Left ventricle myocardium inferior (tissue), 1 donor: ENCODE data around the gene CCDC106. TPM values are rescaled to one million over a fixed set of nuclear protein-coding genes. Genes with fewer than 3 reads are reported as not detected.

Experiments
- DNase-seq: peaks from one replicate; pipeline ENCODE4 v3.0.0-alpha.2; 2020
- H3K27ac ChIP-seq: fragments of 200-600 bp; replicated peaks from 2 replicates; pipeline ENCODE4 v1.8.0; 2021
- H3K27me3 ChIP-seq: fragments of 200-600 bp; 2 replicates; pipeline ENCODE4 v1.8.0; 2021; ENCODE audit warnings: low read depth
- H3K36me3 ChIP-seq: fragments of 200-600 bp; 2 replicates; pipeline ENCODE4 v1.8.0; 2021
- H3K4me1 ChIP-seq: fragments of 200-600 bp; 2 replicates; pipeline ENCODE4 v1.8.0; 2021
- H3K4me3 ChIP-seq: fragments of 200-600 bp; 2 replicates; pipeline ENCODE4 v1.8.0; 2021; ENCODE audit warnings: mild to moderate bottlenecking, moderate library complexity
- H3K9me3 ChIP-seq: fragments of 200-600 bp; replicated peaks from 2 replicates; pipeline ENCODE4 v1.8.0; 2021
- intact Hi-C: fragments of 100-400 bp; cut with micrococcal nuclease; formaldehyde crosslinking; loops from one replicate; pipeline ENCODE4 v1.11.0; 2022
- total RNA-seq: library from RNA; stranded (reverse); fragmentation: NEBNext Ultra II Directional; extraction: Animal tissue kit (Norgen Biotek cat#: 25700); gene quantifications from one replicate; pipeline ENCODE4 v1.2.1, GENCODE V29; 2021
- TF ChIP-seq, protein P1 (sequence below): fragments of 200-600 bp; IDR thresholded peaks from 2 replicates; pipeline ENCODE4 v1.8.0; 2021; ENCODE audit warnings: antibody characterized with exemption, mild to moderate bottlenecking, borderline replicate concordance
- donor health status: DM: no; HTN: yes; CAD: no; lungs with severe emphysema.

Gene CCDC106
- total RNA-seq, 1 donor from 2014 or later = 14.6 TPM

DNA sequence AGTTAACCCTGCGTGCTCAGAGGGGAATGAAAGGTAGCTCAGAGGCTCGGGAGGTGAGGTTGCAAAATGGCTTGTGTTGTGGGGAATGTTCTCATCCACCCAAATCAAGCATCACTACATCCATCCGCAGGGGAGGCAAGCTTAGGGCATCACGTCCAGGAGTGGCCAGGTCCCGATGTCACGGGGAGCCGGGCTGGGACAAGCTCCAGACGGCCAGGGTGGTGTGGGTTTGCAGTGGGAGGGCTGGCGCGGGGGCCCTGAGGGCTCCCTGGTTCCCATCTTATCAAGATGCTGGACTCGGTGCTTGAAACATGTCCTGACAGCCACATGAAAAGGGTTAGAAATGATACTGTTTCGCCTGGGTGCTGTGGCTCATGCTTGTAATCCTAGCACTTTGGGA lies 52.8 kb downstream of the CCDC106 start:
- no peaks in the 10 kb centered on the region for H3K9me3 ChIP-seq
- TF ChIP-seq, protein P1, sequence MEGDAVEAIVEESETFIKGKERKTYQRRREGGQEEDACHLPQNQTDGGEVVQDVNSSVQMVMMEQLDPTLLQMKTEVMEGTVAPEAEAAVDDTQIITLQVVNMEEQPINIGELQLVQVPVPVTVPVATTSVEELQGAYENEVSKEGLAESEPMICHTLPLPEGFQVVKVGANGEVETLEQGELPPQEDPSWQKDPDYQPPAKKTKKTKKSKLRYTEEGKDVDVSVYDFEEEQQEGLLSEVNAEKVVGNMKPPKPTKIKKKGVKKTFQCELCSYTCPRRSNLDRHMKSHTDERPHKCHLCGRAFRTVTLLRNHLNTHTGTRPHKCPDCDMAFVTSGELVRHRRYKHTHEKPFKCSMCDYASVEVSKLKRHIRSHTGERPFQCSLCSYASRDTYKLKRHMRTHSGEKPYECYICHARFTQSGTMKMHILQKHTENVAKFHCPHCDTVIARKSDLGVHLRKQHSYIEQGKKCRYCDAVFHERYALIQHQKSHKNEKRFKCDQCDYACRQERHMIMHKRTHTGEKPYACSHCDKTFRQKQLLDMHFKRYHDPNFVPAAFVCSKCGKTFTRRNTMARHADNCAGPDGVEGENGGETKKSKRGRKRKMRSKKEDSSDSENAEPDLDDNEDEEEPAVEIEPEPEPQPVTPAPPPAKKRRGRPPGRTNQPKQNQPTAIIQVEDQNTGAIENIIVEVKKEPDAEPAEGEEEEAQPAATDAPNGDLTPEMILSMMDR = no peak
- no peaks in the 10 kb centered on the region for H3K27me3 ChIP-seq
- H3K4me1 ChIP-seq = no peaks in the 10 kb centered on the region
- no peak for DNase-seq
- H3K27ac ChIP-seq = no peak overlapping the region
- intact Hi-C loops = no loop called here
- no peak overlapping the region for H3K4me3 ChIP-seq
- peaks cover 47% of the 10 kb centered on the region for H3K36me3 ChIP-seq

DNA sequence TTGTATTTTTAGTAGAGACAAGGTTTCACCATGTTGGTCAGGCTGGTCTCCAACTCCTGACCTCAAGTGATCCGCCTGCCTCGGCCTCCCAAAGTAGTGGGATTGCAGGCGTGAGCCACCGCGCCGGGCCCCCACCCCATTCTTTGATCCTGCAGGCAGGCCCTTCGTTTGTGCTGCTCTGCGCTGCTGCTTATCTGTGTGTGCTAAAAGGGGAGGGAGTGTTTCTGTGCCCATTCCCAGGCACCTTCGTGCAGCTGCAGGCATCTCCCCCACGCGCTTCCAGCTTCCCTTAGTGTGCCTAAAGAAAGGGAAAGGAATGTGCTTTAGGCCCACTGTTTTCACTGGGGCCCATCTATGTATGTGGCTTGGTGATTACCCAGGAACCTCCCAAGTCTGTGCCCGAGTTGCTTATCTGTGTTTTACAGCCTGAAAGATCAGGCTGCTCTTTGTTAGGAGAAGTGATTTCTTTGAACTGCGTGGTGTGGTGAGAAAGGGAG lies 54.2 kb downstream of the CCDC106 start:
- intact Hi-C loops = no loop called here
- peaks cover 33% of the 10 kb centered on the region for H3K36me3 ChIP-seq
- TF ChIP-seq, protein P1 = no peak

More for the DNA sequence above, 54.2 kb downstream of the CCDC106 start:
- H3K27me3 ChIP-seq = no peaks in the 10 kb centered on the region
- no peak for DNase-seq
- H3K4me1 ChIP-seq = no peaks in the 10 kb centered on the region
- no peaks in the 10 kb centered on the region for H3K9me3 ChIP-seq
- no peak overlapping the region for H3K27ac ChIP-seq
- no peak overlapping the region for H3K4me3 ChIP-seq

Other genes with a start within 250 kb of the CCDC106 start
- gene UBE2S, start 240.4 kb upstream of the CCDC106 start, total RNA-seq = 33.2 TPM
- not detected for gene SHISA7, start 204.9 kb upstream of the CCDC106 start, total RNA-seq
- 52.6 TPM for gene ISOC2, start 186.6 kb upstream of the CCDC106 start, total RNA-seq
- not detected for gene C19orf85, start 183.5 kb upstream of the CCDC106 start, total RNA-seq
- gene ZNF628, start 171.6 kb upstream of the CCDC106 start, total RNA-seq = 5.4 TPM
- gene NAT14, start 163.0 kb upstream of the CCDC106 start, total RNA-seq = 5.2 TPM
- 3.7 TPM for gene SSC5D, start 159.8 kb upstream of the CCDC106 start, total RNA-seq
- gene SBK2, start 111.1 kb upstream of the CCDC106 start, total RNA-seq = 6.5 TPM
- 21.1 TPM for gene SBK3, start 102.7 kb upstream of the CCDC106 start, total RNA-seq
- 11.5 TPM for gene ZNF579, start 67.4 kb upstream of the CCDC106 start, total RNA-seq
- gene FIZ1, start 48.7 kb upstream of the CCDC106 start, total RNA-seq = 16.0 TPM
- gene ZNF524, start 47.9 kb upstream of the CCDC106 start, total RNA-seq = 15.6 TPM
- 17.0 TPM for gene ZNF865, start 42.6 kb upstream of the CCDC106 start, total RNA-seq
- gene ZNF784, start 23.6 kb upstream of the CCDC106 start, total RNA-seq = 13.2 TPM
- gene ZNF580, start 7.2 kb upstream of the CCDC106 start, total RNA-seq = 11.8 TPM
- 7.1 TPM for gene ZNF581, start 4.6 kb upstream of the CCDC106 start, total RNA-seq
- gene U2AF2, start 6.8 kb downstream of the CCDC106 start, total RNA-seq = 74.0 TPM
- 205 TPM for gene EPN1, start 27.0 kb downstream of the CCDC106 start, total RNA-seq
- gene NLRP9, start 90.2 kb downstream of the CCDC106 start, total RNA-seq = not detected
- gene RFPL4A, start 110.9 kb downstream of the CCDC106 start, total RNA-seq = not detected
- gene RFPL4AL1, start 120.9 kb downstream of the CCDC106 start, total RNA-seq = not detected
- not detected for gene NLRP11, start 183.8 kb downstream of the CCDC106 start, total RNA-seq
- not detected for gene NLRP4, start 188.3 kb downstream of the CCDC106 start, total RNA-seq